Mononuclear cell (primary cell): ENCODE results near the gene TNFSF4. TPM values are rescaled to one million over a fixed set of nuclear protein-coding genes. Genes with fewer than 3 reads are reported as not detected.

Source experiments
- H3K27me3 ChIP-seq: 2 replicates; pipeline ENCODE4 v1.6.0; 2011; ENCODE audit warnings: low read length, control low read depth; ENCODE audit not compliant: insufficient read depth
- H3K4me1 ChIP-seq: 2 replicates; pipeline ENCODE4 v1.5.1; 2011; ENCODE audit warnings: mild to moderate bottlenecking, low read length, control low read depth; ENCODE audit not compliant: insufficient read depth
- H3K4me3 ChIP-seq: 2 replicates; pipeline ENCODE4 v1.5.1; 2011; ENCODE audit warnings: mild to moderate bottlenecking, low read length, moderate library complexity
- H3K9me3 ChIP-seq: 2 replicates; pipeline ENCODE4 v1.5.1; 2011; ENCODE audit warnings: low read depth, mild to moderate bottlenecking, control low read depth, low read length
- total RNA-seq: library from RNA; depleted of rRNA; stranded (reverse); fragments of >200 nt; gene quantifications from one replicate; pipeline ENCODE4 v1.2.3, GENCODE V29; 2012

Gene TNFSF4
- total RNA-seq, 1 donor: 14.3 TPM

GRCh38 chr1:173224280-173224892 lies 17.3 kb upstream of the TNFSF4 start:
- no peaks in the 10 kb centered on the region for H3K4me1 ChIP-seq
- no peak overlapping the region for H3K4me3 ChIP-seq
- H3K27me3 ChIP-seq: no peaks in the 10 kb centered on the region
- no peaks in the 10 kb centered on the region for H3K9me3 ChIP-seq

GRCh38 chr1:173223031-173223380 lies 15.9 kb upstream of the TNFSF4 start:
- H3K4me3 ChIP-seq: no peak overlapping the region
- H3K9me3 ChIP-seq: no peaks in the 10 kb centered on the region
- H3K4me1 ChIP-seq: no peaks in the 10 kb centered on the region
- H3K27me3 ChIP-seq: no peaks in the 10 kb centered on the region

DNA sequence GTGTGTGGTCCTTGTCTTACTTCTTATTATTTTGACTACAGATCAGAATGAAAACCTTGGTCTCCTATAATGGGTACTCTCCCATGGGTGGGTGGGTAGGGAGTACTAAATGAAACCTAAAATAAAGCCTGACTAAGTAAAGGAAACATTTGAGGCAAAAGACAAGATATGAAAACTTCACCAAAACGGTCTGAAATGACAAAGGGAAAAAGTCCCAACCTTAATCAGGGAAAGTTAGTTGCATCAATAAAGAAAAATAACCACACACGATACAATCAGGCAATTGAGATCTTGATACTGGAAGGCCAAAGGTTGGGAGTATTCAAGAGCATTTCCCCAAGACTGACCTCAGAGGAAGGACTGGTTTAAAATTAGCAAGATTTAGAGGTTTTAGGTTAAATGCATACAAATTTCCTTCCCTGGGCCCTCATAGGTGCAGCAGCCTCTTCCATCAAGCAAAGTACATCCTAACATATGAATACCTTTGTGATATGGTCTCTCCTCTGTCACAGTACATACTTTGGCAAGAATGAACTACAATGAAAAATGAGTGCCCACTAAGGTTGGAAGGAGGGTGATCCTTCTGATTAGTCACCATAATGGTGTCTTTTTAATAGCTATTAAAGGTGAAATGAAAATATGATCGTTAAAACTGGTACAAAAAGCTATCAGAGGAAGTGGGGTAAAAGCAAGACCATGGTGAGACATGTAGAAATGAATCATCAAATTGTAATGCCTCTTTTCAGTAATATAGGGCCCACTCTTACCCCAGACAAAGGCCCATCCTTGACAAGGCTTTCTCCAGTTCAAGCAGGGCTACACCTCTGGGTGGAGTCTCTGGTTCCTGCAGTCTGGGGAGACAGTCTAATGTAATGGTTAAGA lies 15.3 kb upstream of the TNFSF4 start:
- Histone ChIP-seq H3K27me3 (no peaks in the 10 kb centered on the region), H3K9me3 (no peaks in the 10 kb centered on the region), H3K4me1 (no peaks in the 10 kb centered on the region), H3K4me3 (no peak overlapping the region)

- H3K27me3 ChIP-seq: no peaks in the 10 kb centered on the region
- no peak overlapping the region for H3K4me3 ChIP-seq
- H3K9me3 ChIP-seq: no peaks in the 10 kb centered on the region
- no peaks in the 10 kb centered on the region for H3K4me1 ChIP-seq
Observed at GRCh38 chr1:173220157-173220556, 13.0 kb upstream of the TNFSF4 start.

DNA sequence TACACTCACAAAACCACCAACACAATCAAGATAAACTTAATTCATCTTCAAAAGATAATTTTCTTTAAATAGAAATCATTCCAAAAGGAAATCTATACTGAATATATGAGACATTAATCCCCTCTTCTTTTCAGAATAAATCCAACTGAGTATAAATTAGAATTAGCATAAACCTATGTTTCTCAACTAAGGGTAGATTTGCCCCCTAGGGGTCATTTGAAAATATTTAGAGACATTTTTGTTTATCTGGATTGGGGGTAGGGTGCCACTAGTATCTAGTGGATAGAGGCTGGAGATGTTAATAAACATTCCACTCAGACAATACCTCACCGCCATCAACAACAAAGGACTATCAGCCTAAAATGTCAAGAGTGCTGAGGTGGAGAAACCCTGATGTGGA lies 6.5 kb upstream of the TNFSF4 start:
- no peaks in the 10 kb centered on the region for H3K9me3 ChIP-seq
- H3K4me1 ChIP-seq: no peaks in the 10 kb centered on the region
- no peaks in the 10 kb centered on the region for H3K27me3 ChIP-seq
- H3K4me3 ChIP-seq: no peak overlapping the region

GRCh38 chr1:173212952-173213491 lies 5.9 kb upstream of the TNFSF4 start:
- H3K4me1 ChIP-seq: no peaks in the 10 kb centered on the region
- H3K27me3 ChIP-seq: no peaks in the 10 kb centered on the region
- H3K4me3 ChIP-seq: no peak overlapping the region
- H3K9me3 ChIP-seq: no peaks in the 10 kb centered on the region

- Histone ChIP-seq H3K4me3 (no peak overlapping the region), H3K9me3 (no peaks in the 10 kb centered on the region), H3K4me1 (peaks cover 16% of the 10 kb centered on the region), H3K27me3 (no peaks in the 10 kb centered on the region)
Observed at GRCh38 chr1:173210716-173211231, 3.6 kb upstream of the TNFSF4 start.

DNA sequence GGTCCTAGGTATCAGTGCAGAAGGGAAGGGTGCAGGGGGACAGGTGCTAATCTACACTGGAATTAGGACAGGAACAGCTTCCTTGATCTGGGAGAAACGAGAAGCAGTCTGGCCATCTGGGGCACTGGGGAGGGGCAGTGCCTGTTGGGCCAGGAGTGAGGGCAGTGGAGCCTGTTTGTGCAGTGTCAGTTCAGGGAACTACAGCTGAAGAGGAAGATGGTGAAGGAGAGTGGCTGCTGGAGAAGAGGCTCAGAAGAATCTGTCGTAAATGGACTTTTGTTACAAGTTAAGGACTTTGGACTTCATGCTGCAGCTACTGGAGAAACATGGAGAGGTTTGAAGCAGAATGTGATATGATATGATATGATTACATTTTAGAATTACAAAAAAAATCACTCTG lies 3.2 kb upstream of the TNFSF4 start:
- Histone ChIP-seq H3K9me3 (no peaks in the 10 kb centered on the region), H3K4me1 (peaks cover 21% of the 10 kb centered on the region), H3K27me3 (no peaks in the 10 kb centered on the region), H3K4me3 (no peak overlapping the region)

GRCh38 chr1:173208868-173209267 lies 1.7 kb upstream of the TNFSF4 start:
- Histone ChIP-seq H3K4me3 (no peak overlapping the region), H3K9me3 (no peaks in the 10 kb centered on the region), H3K4me1 (peaks cover 30% of the 10 kb centered on the region), H3K27me3 (no peaks in the 10 kb centered on the region)

DNA sequence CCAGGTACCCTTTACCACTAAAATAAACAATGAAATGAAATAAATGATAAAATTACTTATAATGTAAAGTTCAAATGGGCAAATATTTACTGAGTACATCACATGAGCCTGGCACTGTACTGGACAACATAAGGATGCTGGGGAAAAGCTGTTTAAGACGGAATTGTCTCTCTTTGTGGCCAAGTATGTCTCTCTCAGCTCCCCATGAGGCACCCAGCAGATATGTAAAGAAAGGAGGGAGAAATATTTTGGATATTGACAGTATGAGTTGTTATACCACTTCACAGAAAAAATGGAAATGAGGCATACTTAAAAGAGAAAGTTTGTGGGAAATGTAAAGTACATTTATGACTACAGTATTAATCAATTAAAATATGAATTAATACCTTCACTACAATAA lies 1.0 kb upstream of the TNFSF4 start:
- H3K4me3 ChIP-seq: no peak overlapping the region
- no peaks in the 10 kb centered on the region for H3K27me3 ChIP-seq
- peaks cover 30% of the 10 kb centered on the region for H3K4me1 ChIP-seq
- H3K9me3 ChIP-seq: no peaks in the 10 kb centered on the region

DNA sequence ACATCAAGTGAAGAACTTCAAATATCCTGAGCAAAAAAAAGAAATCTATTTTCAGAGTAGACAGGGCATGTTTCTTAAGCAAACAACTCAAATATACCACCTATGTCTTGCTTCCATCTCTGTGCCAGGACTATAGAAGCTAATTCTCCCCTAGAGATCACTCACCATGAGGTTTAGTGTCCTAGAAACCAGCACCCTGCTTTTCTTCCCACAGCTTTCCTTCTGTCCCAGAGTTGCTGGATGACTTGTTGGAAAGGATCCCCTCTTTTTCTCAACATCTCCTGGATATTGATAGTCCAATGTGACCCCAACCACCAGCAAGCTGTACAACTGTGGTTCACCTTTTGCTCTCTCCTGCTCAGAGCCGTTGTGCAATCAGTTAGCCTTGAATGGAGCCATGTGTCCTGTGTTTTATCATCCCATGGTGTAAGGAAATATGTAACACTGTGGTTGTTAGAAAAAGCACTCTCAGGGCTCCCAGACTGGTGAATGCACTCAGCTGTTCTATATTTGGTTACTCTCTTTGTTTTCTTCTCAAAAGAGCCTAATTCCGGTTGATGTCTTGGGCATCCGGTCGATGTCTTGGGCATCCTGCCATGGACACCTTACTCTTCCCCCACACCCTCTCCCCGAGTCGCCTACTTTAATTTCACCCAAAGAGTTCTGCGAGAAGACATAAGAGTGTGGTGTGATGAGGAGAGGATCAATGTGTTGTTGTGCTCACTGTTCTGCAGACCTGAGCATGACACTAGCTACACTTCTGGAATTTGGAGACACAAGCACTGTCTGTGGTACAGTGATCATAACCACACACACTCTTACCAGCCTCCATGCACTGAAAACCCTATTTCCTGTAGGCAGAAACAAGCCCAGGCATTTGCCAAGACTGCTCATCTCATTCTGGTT lies 1.7 kb downstream of the TNFSF4 start:
- no peaks in the 10 kb centered on the region for H3K9me3 ChIP-seq
- H3K4me1 ChIP-seq: peaks cover 30% of the 10 kb centered on the region
- no peak overlapping the region for H3K4me3 ChIP-seq
- no peaks in the 10 kb centered on the region for H3K27me3 ChIP-seq

DNA sequence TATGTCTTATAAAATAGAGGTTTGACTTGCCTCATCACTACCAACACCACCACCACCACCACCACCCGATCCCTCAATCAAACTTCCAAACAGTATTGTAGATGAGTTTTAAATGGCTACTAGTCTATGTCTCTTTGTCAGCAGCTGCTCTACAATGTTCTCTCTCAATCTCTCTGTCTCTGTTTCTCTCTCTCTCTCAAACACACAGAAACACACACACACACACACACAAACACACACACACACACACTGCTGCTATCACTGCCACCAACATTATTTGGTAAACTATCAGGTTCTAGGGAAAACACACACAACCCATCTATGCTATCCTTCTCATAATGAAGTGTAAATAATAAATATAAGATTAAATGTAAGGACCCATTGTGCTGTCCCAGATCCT lies 2.4 kb downstream of the TNFSF4 start:
- no peaks in the 10 kb centered on the region for H3K9me3 ChIP-seq
- peaks cover 30% of the 10 kb centered on the region for H3K4me1 ChIP-seq
- no peak overlapping the region for H3K4me3 ChIP-seq
- no peaks in the 10 kb centered on the region for H3K27me3 ChIP-seq

GRCh38 chr1:173202424-173203145 lies 4.5 kb downstream of the TNFSF4 start:
- Histone ChIP-seq H3K27me3 (no peaks in the 10 kb centered on the region), H3K4me1 (peaks cover 30% of the 10 kb centered on the region), H3K4me3 (no peak overlapping the region), H3K9me3 (no peaks in the 10 kb centered on the region)

DNA sequence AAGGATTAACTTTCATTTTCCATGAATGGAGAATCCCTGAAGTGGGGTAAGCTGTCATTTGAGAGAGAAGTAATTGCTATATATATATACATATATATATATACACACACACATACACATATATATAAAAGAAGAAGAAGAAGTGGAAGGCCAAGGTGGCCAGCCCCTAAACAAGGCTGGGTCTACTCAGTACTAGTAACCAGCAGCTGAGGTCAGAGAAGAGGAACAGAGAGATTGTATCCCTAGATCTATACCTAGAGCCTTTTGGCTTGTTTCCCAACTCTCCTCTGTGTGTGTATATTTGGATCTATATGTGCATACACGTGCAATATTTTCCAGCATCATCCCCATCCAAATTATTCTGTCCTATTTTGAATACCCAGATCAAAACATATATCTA lies 5.2 kb downstream of the TNFSF4 start:
- peaks cover 23% of the 10 kb centered on the region for H3K4me1 ChIP-seq
- H3K27me3 ChIP-seq: no peaks in the 10 kb centered on the region
- no peaks in the 10 kb centered on the region for H3K9me3 ChIP-seq
- H3K4me3 ChIP-seq: no peak overlapping the region
